ENCODE data around the gene PDIA5. TPM values are rescaled to one million over a fixed set of nuclear protein-coding genes. Genes with fewer than 3 reads are reported as not detected.

Gene PDIA5
- total RNA-seq (2014; rRNA removed; shearing (Covaris generic)) (4.8 and 8.1 TPM in 2 replicates), total RNA-seq (2022) (8.1 and 11.7 TPM in 2 replicates), Bru-seq, nascent RNA (percentile 59 among the genes with signal in this experiment), BruChase-seq, experiment 1, labeled RNA remaining after a 6-hour chase (percentile 62 among the genes with signal in this experiment), BruChase-seq, experiment 2, labeled RNA remaining after a 2-hour chase (percentile 56 among the genes with signal in this experiment)
- long read RNA-seq, partial matches to known transcripts: 1 of 7 reads
- long read RNA-seq, other reads (novel, unspliced or antisense): 2 of 7 reads

- BruUV-seq (replicated peaks): no TSS peak
- H3K4me2 ChIP-seq (ENCODE audit: low read length): peak within 1 kb of the TSS; percentile 62
- H3K9me3 ChIP-seq (ENCODE audit: low read length): no peaks in the 10 kb centered on the region
- ChIA-PET POLR2A (no interaction called here), CTCF (ENCODE audit: unreplicated experiment) (no interaction called here)
- DNase-seq (ENCODE audit: low spot score): peak; percentile 67
- peak within 1 kb of the TSS; percentile 80 for H3K4me3 ChIP-seq (ENCODE audit: low read depth, low read length, poor library complexity, severe bottlenecking)
- H3K4me1 ChIP-seq (ENCODE audit: insufficient read depth, low read length, poor library complexity, severe bottlenecking): peaks cover 3% of the 10 kb centered on the region
- H2AFZ ChIP-seq (ENCODE audit: low read length): peak within 1 kb of the TSS; percentile 69; the same call in 1 of the 2 replicates
- H3K9me2 ChIP-seq (ENCODE audit: insufficient read depth, low read length): no peaks in the 10 kb centered on the region
- TF ChIP-seq CTCF (conservative IDR thresholded peaks at IDR 0.05; ENCODE audit: low read length): no peak
- no peak for TF ChIP-seq EZH2phosphoT487 (IDR thresholded peaks at IDR 0.05; ENCODE audit: borderline replicate concordance, low read depth, low read length)
- peaks cover 4% of the 10 kb centered on the region; the same call in 1 of the 2 replicates for H4K20me1 ChIP-seq (ENCODE audit: insufficient read depth, low read length)
- peaks cover 11% of the 10 kb centered on the region; the same call in 1 of the 2 replicates for H3K79me2 ChIP-seq (ENCODE audit: insufficient read depth, low read depth, low read length)
- H3K36me3 ChIP-seq (ENCODE audit: insufficient read depth, low read length): no peaks in the 10 kb centered on the region
- H3K27ac ChIP-seq (ENCODE audit: low read depth, low read length, poor library complexity, severe bottlenecking): no peak within 1 kb of the TSS
- intact Hi-C loops (cut with micrococcal nuclease; ENCODE audit: unreplicated experiment): no loop called here
Observed at GRCh38 chr3:123066896-123067688, at the start of gene PDIA5. PDIA5 (plus strand) TSS chr3:123067025; CDS start chr3:123067165, 140 bp downstream.

GRCh38 chr3:123018683-123019082 lies 48.1 kb upstream of the PDIA5 start:
- H3K4me1 ChIP-seq (ENCODE audit: insufficient read depth, low read length, poor library complexity, severe bottlenecking): no peaks in the 10 kb centered on the region
- DNase-seq (ENCODE audit: low spot score): no peak
- BruUV-seq (replicated peaks): no TSS peak
- TF ChIP-seq EZH2phosphoT487 (IDR thresholded peaks at IDR 0.05; ENCODE audit: borderline replicate concordance, low read depth, low read length) (no peak), CTCF (conservative IDR thresholded peaks at IDR 0.05; ENCODE audit: low read length) (no peak)
- no peak overlapping the region for H3K4me3 ChIP-seq (ENCODE audit: low read depth, low read length, poor library complexity, severe bottlenecking)
- H3K9me3 ChIP-seq (ENCODE audit: low read length): no peaks in the 10 kb centered on the region
- no peak overlapping the region for H3K27ac ChIP-seq (ENCODE audit: low read depth, low read length, poor library complexity, severe bottlenecking)
- no peaks in the 10 kb centered on the region for H3K9me2 ChIP-seq (ENCODE audit: insufficient read depth, low read length)
- H3K79me2 ChIP-seq (ENCODE audit: insufficient read depth, low read depth, low read length): no peaks in the 10 kb centered on the region
- no peak overlapping the region for H2AFZ ChIP-seq (ENCODE audit: low read length)
- POLR2A ChIA-PET: interaction anchor here (0.7 to 1.0 kb wide), 2 partner anchors 11 to 23 kb away, joined by 3 read pairs; no protein-coding TSS in a partner anchor
- intact Hi-C loops (cut with micrococcal nuclease; ENCODE audit: unreplicated experiment): no loop called here
- H3K36me3 ChIP-seq (ENCODE audit: insufficient read depth, low read length): no peaks in the 10 kb centered on the region
- no peak overlapping the region for H3K4me2 ChIP-seq (ENCODE audit: low read length)
- H4K20me1 ChIP-seq (ENCODE audit: insufficient read depth, low read length): no peaks in the 10 kb centered on the region
- CTCF ChIA-PET (ENCODE audit: unreplicated experiment): no interaction called here
